HepG2 (cell line): ENCODE results near the gene HIPK2. TPM values are rescaled to one million over a fixed set of nuclear protein-coding genes. Genes with fewer than 3 reads are reported as not detected.

Experiments used
- ATAC-seq: fragments of 200-7000 bp; cut with Tn5 transposase; 3 replicates; pipeline ENCODE4 v1.9.1; 2020; ENCODE audit warnings: mild to moderate bottlenecking, moderate library complexity
- BruUV-seq: library from RNA; stranded (reverse); fragments of 400-500 nt; replicated peaks from 2 replicates; lab custom pipeline; 2021; lab: Mats Ljungman, UMichigan
- CTCF ChIA-PET: fragments of 300-600 bp; formaldehyde crosslinking; extraction: SDS; loops from one replicate; lab custom pipeline; 2021; ENCODE audit warnings: low total read pairs, inconsistent platforms, low intra/inter-chr PET ratio; lab: Yijun Ruan, JAX
- POLR2A ChIA-PET: fragments of 350-600 bp; sonication (Branson Sonifier 250); formaldehyde crosslinking; loops from one replicate; lab custom pipeline; 2020; ENCODE audit warnings: antibody characterized with exemption, inconsistent platforms; lab: Yijun Ruan, JAX
- DNase-seq: peaks from one replicate; pipeline ENCODE4 v3.0.0-alpha.2; 2015; ENCODE audit warnings: low spot score
- FAIRE-seq: peaks from 3 replicates; lab custom pipeline; 2011; peaks lifted over from hg19 to GRCh38; lab: Jason Lieb, UNC
- H2AFZ ChIP-seq: one replicate; pipeline ENCODE4 v1.6.1; 2011; ENCODE audit warnings: low read length, inconsistent platforms
- H3K27ac ChIP-seq: fragments of 300-600 bp; 3 replicates; pipeline ENCODE4 v1.8.0; 2011; ENCODE audit warnings: mixed run types, mild to moderate bottlenecking, mixed read lengths, low read length, inconsistent platforms; ENCODE audit not compliant: insufficient read depth; ENCODE audit errors: extremely low read length
- H3K27me3 ChIP-seq, 2 experiments: fragments of 200-600 bp in 1 of 2; 2 replicates in 1 of 2; 3 replicates in 1 of 2; pipeline versions ENCODE4 v1.6.0 to v1.8.0; 2011; ENCODE audit warnings: low read length in 2 of 2, mild to moderate bottlenecking in 2 of 2, moderate library complexity in 2 of 2, inconsistent platforms in 1 of 2; ENCODE audit not compliant: insufficient read depth in 2 of 2, control insufficient read depth in 1 of 2
- H3K36me3 ChIP-seq, 2 experiments: fragments of 200-600 bp in 1 of 2; replicated peaks in 1 of 2; 2 replicates in 1 of 2; 3 replicates in 1 of 2; pipeline versions ENCODE4 v1.5.1 to v1.8.0; 2011; ENCODE audit warnings: low read length in 2 of 2, inconsistent platforms in 1 of 2; ENCODE audit not compliant: insufficient read depth in 2 of 2, control insufficient read depth in 1 of 2
- H3K4me1 ChIP-seq: 2 replicates; pipeline ENCODE4 v1.5.1; 2012; ENCODE audit warnings: low read length, inconsistent platforms; ENCODE audit not compliant: insufficient read depth
- H3K4me2 ChIP-seq: 2 replicates; pipeline ENCODE4 v1.6.0; 2011; ENCODE audit warnings: low read depth, low read length, inconsistent platforms
- H3K4me3 ChIP-seq, 3 experiments: fragments of 200-600 bp in 1 of 3; sonication (generic), shearing (Covaris generic) in 1 of 3; replicated peaks in 1 of 3; 2 replicates each; pipeline ENCODE4 v1.5.1; 2011 to 2016; ENCODE audit warnings: low read length in 3 of 3, inconsistent platforms in 2 of 3, low read depth in 2 of 3, mild to moderate bottlenecking in 2 of 3, control low read depth in 1 of 3, mixed read lengths in 1 of 3; ENCODE audit not compliant: insufficient read depth in 1 of 3
- H3K79me2 ChIP-seq: one replicate; pipeline ENCODE4 v1.6.1; 2011; ENCODE audit warnings: low read length, inconsistent platforms; ENCODE audit not compliant: insufficient read depth
- H3K9ac ChIP-seq: 2 replicates; pipeline ENCODE4 v1.6.0; 2011; ENCODE audit warnings: mild to moderate bottlenecking, low read depth, low read length, inconsistent platforms; ENCODE audit not compliant: insufficient read depth
- H3K9me3 ChIP-seq: 2 replicates; pipeline ENCODE4 v1.5.1; 2012; ENCODE audit warnings: mild to moderate bottlenecking, low read length
- H4K20me1 ChIP-seq: 2 replicates; pipeline ENCODE4 v1.6.0; 2011; ENCODE audit warnings: inconsistent platforms, mild to moderate bottlenecking, low read length, moderate library complexity; ENCODE audit not compliant: insufficient read depth
- MZF1 ChIP-seq: sonication (generic); formaldehyde crosslinking; IDR thresholded peaks from 2 replicates; pipeline ENCODE4 v1.8.1; 2023; ENCODE audit warnings: mild to moderate bottlenecking, missing genetic modification reagents, borderline replicate concordance
- ONECUT2 ChIP-seq: sonication (generic); formaldehyde crosslinking; IDR thresholded peaks from 2 replicates; pipeline ENCODE4 v1.4.0; 2020; ENCODE audit warnings: missing genetic modification reagents
- PRPF4 ChIP-seq: fragments of 200-400 bp; formaldehyde crosslinking; IDR thresholded peaks from 2 replicates; pipeline ENCODE4 v1.6.1; 2016; ENCODE audit warnings: low read length, low read depth; ENCODE audit not compliant: poor library complexity, severe bottlenecking
- RBAK ChIP-seq: sonication (generic); formaldehyde crosslinking; IDR thresholded peaks from 2 replicates; pipeline ENCODE4 v1.5.1; 2020; ENCODE audit warnings: mild to moderate bottlenecking, missing genetic modification reagents
- TAF1 ChIP-seq: sonication (generic); formaldehyde crosslinking; IDR thresholded peaks from 2 replicates; pipeline ENCODE4 v1.4.0; 2020; ENCODE audit warnings: missing genetic modification reagents
- TP53 ChIP-seq: sonication (generic); formaldehyde crosslinking; conservative IDR thresholded peaks from 2 replicates; pipeline ENCODE4 v1.4.0; 2020; ENCODE audit warnings: missing genetic modification reagents
- XBP1 ChIP-seq: sonication (generic); formaldehyde crosslinking; IDR thresholded peaks from 2 replicates; pipeline ENCODE4 v1.5.0; 2020; ENCODE audit warnings: missing genetic modification reagents
- ZNF121 ChIP-seq: sonication (generic); formaldehyde crosslinking; IDR thresholded peaks from 2 replicates; pipeline ENCODE4 v1.5.0; 2020; ENCODE audit warnings: mild to moderate bottlenecking, missing genetic modification reagents
- ZNF232 ChIP-seq: sonication (generic); formaldehyde crosslinking; IDR thresholded peaks from 2 replicates; pipeline ENCODE4 v1.4.0; 2020; ENCODE audit warnings: missing genetic modification reagents, borderline replicate concordance
- WGBS: methylation state at CpG from one replicate; pipeline ENCODE4 v1.1.6; 2017; ENCODE audit warnings: low lambda C conversion rate; 5-methylcytosine and 5-hydroxymethylcytosine counted together
- in situ Hi-C: cut with HindIII; loops from 2 replicates; pipeline ENCODE4 v1.10.0; 2017; ENCODE audit warnings: low pct_unique_long_range_greater_than_20kb; ENCODE audit not compliant: extremely low pct_ligation_motif_present
- intact Hi-C: fragments of 100-400 bp; cut with micrococcal nuclease; formaldehyde crosslinking; loops from one replicate; pipeline ENCODE4 v1.10.0; 2022; ENCODE audit not compliant: unreplicated experiment
- polyA plus RNA-seq, 8 experiments: library from polyadenylated mRNA; depleted of rRNA in 3 of 8; stranded (reverse) in 7 of 8; unstranded in 1 of 8; fragments of >200 nt; fragmentation: Illumina TruSeq in 4 of 8; extraction: Trizol in 4 of 8; gene quantifications; 2 replicates each; pipeline versions ENCODE4 v1.2.1 to v1.2.3, GENCODE V29; 2011 to 2016; ENCODE audit warnings: low read depth in 4 of 8, missing spikeins in 1 of 8, mixed read lengths in 1 of 8; ENCODE audit not compliant: insufficient read depth in 1 of 8
- total RNA-seq, 5 experiments: library from RNA; depleted of rRNA; stranded (reverse); fragments of >200 nt; fragmentation: Illumina TruSeq; extraction: Trizol; gene quantifications; 2 replicates each; pipeline ENCODE4 v1.2.3, GENCODE V29; 2016; ENCODE audit warnings: low read depth in 1 of 5
- TF ChIP-seq, protein P1 (sequence below): sonication (generic); formaldehyde crosslinking; IDR thresholded peaks from 2 replicates; pipeline ENCODE4 v1.5.1; 2020; ENCODE audit warnings: missing genetic modification reagents, mild to moderate bottlenecking, borderline replicate concordance
- TF ChIP-seq, protein P2 (sequence below): sonication (generic); formaldehyde crosslinking; IDR thresholded peaks from 2 replicates; pipeline ENCODE4 v1.5.0; 2020; ENCODE audit warnings: mild to moderate bottlenecking, missing genetic modification reagents
- TF ChIP-seq, protein P3 (sequence below): sonication (generic); formaldehyde crosslinking; IDR thresholded peaks from 2 replicates; pipeline ENCODE4 v1.5.1; 2020; ENCODE audit warnings: missing genetic modification reagents, mild to moderate bottlenecking, borderline replicate concordance

HIPK2 gene
- total and polyA plus RNA-seq, 2 of the 13 experiments (the other 11 are each of a cell fraction or from before 2014, with no cell fraction given): 14.4 to 20.2 TPM

- peak; percentile 25; the same call in 2 of the 3 replicates for ATAC-seq
- H3K4me3 ChIP-seq: no peak overlapping the region
- peaks cover 71% of the 10 kb centered on the region for H4K20me1 ChIP-seq
- H3K4me1 ChIP-seq: peaks cover 72% of the 10 kb centered on the region
- WGBS: 87% methylated on average over 8 of the region's 8 CpGs
- no peak for FAIRE-seq
- intact Hi-C loops (loop anchor here (10.0 kb wide), 1 partner anchor 92 kb away; no protein-coding TSS in a partner anchor), in situ Hi-C loops (no loop called here)
- H3K36me3 ChIP-seq: peaks cover 2 to 25% of the 10 kb centered on the region in 2 experiments; a peak in 3 of 5 replicates
- POLR2A ChIA-PET: interaction anchor here (1.5 kb wide), 1 partner anchor 10 kb away, joined by 5 read pairs; no protein-coding TSS in a partner anchor
- no TSS peak for BruUV-seq
- TF ChIP-seq RBAK (CRISPR knock-in tag) (no peak), ZNF121 (CRISPR knock-in tag) (no peak)
- no peaks in the 10 kb centered on the region for H3K27me3 ChIP-seq
- CTCF ChIA-PET: no interaction called here
- H3K9ac ChIP-seq: no peak overlapping the region
- DNase-seq: no peak
- H3K79me2 ChIP-seq: peaks cover 99% of the 10 kb centered on the region
- H3K4me2 ChIP-seq: peak overlapping the region; percentile 52; the same call in 1 of the 2 replicates
- H2AFZ ChIP-seq: no peak overlapping the region
- no peak overlapping the region for H3K27ac ChIP-seq
- H3K9me3 ChIP-seq: no peaks in the 10 kb centered on the region
Observed at GRCh38 chr7:139746652-139747051, 31.1 kb downstream of the HIPK2 start.

GRCh38 chr7:139745678-139746143, 32.1 kb downstream of the HIPK2 start:
- H3K79me2 ChIP-seq: peaks cover 96% of the 10 kb centered on the region
- TF ChIP-seq MZF1 (CRISPR knock-in tag): no peak
- TF ChIP-seq, protein P1, sequence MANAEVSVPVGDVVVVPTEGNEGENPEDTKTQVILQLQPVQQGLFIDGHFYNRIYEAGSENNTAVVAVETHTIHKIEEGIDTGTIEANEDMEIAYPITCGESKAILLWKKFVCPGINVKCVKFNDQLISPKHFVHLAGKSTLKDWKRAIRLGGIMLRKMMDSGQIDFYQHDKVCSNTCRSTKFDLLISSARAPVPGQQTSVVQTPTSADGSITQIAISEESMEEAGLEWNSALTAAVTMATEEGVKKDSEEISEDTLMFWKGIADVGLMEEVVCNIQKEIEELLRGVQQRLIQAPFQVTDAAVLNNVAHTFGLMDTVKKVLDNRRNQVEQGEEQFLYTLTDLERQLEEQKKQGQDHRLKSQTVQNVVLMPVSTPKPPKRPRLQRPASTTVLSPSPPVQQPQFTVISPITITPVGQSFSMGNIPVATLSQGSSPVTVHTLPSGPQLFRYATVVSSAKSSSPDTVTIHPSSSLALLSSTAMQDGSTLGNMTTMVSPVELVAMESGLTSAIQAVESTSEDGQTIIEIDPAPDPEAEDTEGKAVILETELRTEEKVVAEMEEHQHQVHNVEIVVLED (CRISPR knock-in tag): no peak
- TF ChIP-seq, protein P2, sequence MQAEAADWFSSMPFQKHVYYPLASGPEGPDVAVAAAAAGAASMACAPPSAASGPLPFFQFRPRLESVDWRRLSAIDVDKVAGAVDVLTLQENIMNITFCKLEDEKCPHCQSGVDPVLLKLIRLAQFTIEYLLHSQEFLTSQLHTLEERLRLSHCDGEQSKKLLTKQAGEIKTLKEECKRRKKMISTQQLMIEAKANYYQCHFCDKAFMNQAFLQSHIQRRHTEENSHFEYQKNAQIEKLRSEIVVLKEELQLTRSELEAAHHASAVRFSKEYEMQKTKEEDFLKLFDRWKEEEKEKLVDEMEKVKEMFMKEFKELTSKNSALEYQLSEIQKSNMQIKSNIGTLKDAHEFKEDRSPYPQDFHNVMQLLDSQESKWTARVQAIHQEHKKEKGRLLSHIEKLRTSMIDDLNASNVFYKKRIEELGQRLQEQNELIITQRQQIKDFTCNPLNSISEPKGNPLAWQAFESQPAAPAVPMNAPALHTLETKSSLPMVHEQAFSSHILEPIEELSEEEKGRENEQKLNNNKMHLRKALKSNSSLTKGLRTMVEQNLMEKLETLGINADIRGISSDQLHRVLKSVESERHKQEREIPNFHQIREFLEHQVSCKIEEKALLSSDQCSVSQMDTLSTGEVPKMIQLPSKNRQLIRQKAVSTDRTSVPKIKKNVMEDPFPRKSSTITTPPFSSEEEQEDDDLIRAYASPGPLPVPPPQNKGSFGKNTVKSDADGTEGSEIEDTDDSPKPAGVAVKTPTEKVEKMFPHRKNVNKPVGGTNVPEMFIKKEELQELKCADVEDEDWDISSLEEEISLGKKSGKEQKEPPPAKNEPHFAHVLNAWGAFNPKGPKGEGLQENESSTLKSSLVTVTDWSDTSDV (CRISPR knock-in tag): no peak
- TF ChIP-seq PRPF4: no peak
- TF ChIP-seq TP53 (CRISPR knock-in tag): no peak
- no peak for TF ChIP-seq ZNF232
- TF ChIP-seq, protein P3, sequence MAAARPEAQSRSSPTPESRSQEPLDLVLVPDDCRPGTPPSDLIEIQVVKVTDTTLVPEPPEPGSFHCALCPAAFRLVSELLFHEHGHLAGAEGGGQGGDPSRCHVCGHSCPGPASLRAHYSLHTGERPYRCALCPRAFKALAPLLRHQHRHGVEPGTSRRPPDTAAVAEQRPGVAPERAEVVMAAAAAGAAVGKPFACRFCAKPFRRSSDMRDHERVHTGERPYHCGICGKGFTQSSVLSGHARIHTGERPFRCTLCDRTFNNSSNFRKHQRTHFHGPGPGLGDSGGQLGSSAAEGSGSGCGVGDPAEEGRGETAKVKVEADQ (CRISPR knock-in tag): 0 out of 2 replicates have a peak, but pooled peaks have one; percentile 26
- TF ChIP-seq XBP1 (CRISPR knock-in tag): no peak
- no peak for TF ChIP-seq TAF1 (CRISPR knock-in tag)
- TF ChIP-seq ONECUT2: no peak

More at GRCh38 chr7:139745678-139746143, 32.1 kb downstream of the HIPK2 start:
- BruUV-seq: no TSS peak
- ATAC-seq (peak; percentile 81), FAIRE-seq (peak; percentile 90), DNase-seq (peak; percentile 89)
- H3K4me1 ChIP-seq: peaks cover 82% of the 10 kb centered on the region
- H3K4me2 ChIP-seq: peak overlapping the region; percentile 52
- POLR2A ChIA-PET: interaction anchor here (1.1 to 1.7 kb wide), 3 partner anchors 11 to 66 kb away, joined by 3 to 5 read pairs (median 5); no protein-coding TSS in a partner anchor
- CTCF ChIA-PET: no interaction called here
- 0 out of 6 replicates have a peak overlapping the region, but pooled peaks of 1 of the 3 experiments have one; percentile 12 for H3K4me3 ChIP-seq
- H3K36me3 ChIP-seq: peaks cover 2 to 25% of the 10 kb centered on the region in 2 experiments; a peak in 3 of 5 replicates
- in situ Hi-C loops: no loop called here
- H3K9me3 ChIP-seq: no peaks in the 10 kb centered on the region
- H3K9ac ChIP-seq: no peak overlapping the region
- peak overlapping the region; percentile 25 for H3K27ac ChIP-seq
- peaks cover 77% of the 10 kb centered on the region for H4K20me1 ChIP-seq
- 4% methylated on average over 6 of the region's 6 CpGs for WGBS
- H2AFZ ChIP-seq: no peak overlapping the region
- no peaks in the 10 kb centered on the region for H3K27me3 ChIP-seq
- intact Hi-C loops: loop anchor here (2.0 to 10.0 kb wide), 2 partner anchors 13 to 91 kb away; no protein-coding TSS in a partner anchor
